Stomach (tissue), 4 donors: ENCODE results near the gene CSDE1.

Experiments used
- EP300 ChIP-seq: sonication (generic); formaldehyde crosslinking; IDR thresholded peaks from one replicate; pipeline ENCODE4 v1.6.1; 2017; ENCODE audit warnings: antibody characterized with exemption
- POLR2A ChIP-seq, 4 donors: fragments of 450-650 bp; IDR thresholded peaks; one replicate each; pipeline ENCODE4 v1.6.1; 2016; ENCODE audit warnings: antibody characterized with exemption in 4 of 4, control low read depth in 2 of 4, mild to moderate bottlenecking in 1 of 4, moderate library complexity in 1 of 4
- TF ChIP-seq, protein P1 (sequence below), 7 experiments: fragments of 450-650 bp in 4 of 7; fragments of 200-600 bp in 3 of 7; sonication (generic) in 3 of 7; IDR thresholded peaks; one replicate each; pipeline ENCODE4 v1.5.1; 2016 to 2019; ENCODE audit warnings: antibody characterized with exemption in 7 of 7, control low read depth in 2 of 7, mild to moderate bottlenecking in 1 of 7

DNA sequence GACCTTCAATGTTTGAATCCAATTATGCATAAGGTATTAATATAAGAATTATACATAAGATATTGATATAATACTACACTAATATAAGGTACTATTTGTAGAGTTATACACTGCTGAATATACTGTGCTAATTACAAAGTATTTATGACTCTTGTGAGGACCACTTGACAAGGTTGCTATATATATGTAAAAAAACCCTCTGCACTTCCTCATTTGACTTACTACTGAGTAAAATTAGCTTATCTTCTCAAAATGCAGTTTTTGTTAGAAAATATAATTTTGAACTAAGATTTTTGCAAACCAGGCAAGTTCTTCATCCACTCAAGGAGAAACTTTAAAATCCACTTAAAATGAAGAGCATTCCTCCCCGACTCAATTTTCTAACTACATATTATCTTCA, 14.2 kb upstream of the CSDE1 start:
- no peak for TF ChIP-seq POLR2A (IDR thresholded peaks at IDR 0.05)
- TF ChIP-seq, protein P1, sequence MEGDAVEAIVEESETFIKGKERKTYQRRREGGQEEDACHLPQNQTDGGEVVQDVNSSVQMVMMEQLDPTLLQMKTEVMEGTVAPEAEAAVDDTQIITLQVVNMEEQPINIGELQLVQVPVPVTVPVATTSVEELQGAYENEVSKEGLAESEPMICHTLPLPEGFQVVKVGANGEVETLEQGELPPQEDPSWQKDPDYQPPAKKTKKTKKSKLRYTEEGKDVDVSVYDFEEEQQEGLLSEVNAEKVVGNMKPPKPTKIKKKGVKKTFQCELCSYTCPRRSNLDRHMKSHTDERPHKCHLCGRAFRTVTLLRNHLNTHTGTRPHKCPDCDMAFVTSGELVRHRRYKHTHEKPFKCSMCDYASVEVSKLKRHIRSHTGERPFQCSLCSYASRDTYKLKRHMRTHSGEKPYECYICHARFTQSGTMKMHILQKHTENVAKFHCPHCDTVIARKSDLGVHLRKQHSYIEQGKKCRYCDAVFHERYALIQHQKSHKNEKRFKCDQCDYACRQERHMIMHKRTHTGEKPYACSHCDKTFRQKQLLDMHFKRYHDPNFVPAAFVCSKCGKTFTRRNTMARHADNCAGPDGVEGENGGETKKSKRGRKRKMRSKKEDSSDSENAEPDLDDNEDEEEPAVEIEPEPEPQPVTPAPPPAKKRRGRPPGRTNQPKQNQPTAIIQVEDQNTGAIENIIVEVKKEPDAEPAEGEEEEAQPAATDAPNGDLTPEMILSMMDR (IDR thresholded peaks at IDR 0.05), result no peak
- no peak for TF ChIP-seq EP300
